Neural cell (in vitro differentiated cells): ENCODE results near the gene GPC5.

ENCODE experiments used
- CTCF ChIP-seq: fragments of 450-650 bp; IDR thresholded peaks from 2 replicates; pipeline ENCODE4 v1.5.1; 2014; ENCODE audit warnings: antibody characterized with exemption, mild to moderate bottlenecking, moderate library complexity; ENCODE audit not compliant: poor library complexity, severe bottlenecking
- EZH2 ChIP-seq: fragments of 200-600, 300-800 bp; shearing (Covaris generic), sonication (generic); IDR thresholded peaks from 2 replicates; pipeline ENCODE4 v1.6.1; 2014; ENCODE audit warnings: antibody characterized with exemption, low read length, borderline replicate concordance, mild to moderate bottlenecking; ENCODE audit not compliant: insufficient read depth, poor library complexity, severe bottlenecking
- MXI1 ChIP-seq: fragments of 450-650 bp; conservative IDR thresholded peaks from 2 replicates; pipeline ENCODE4 v1.6.1; 2014; ENCODE audit warnings: antibody characterized with exemption, mild to moderate bottlenecking; ENCODE audit not compliant: poor library complexity, severe bottlenecking
- POLR2AphosphoS5 ChIP-seq: IDR thresholded peaks from 2 replicates; pipeline ENCODE4 v1.6.1; 2012
- RAD21 ChIP-seq: fragments of 450-650 bp; conservative IDR thresholded peaks from 2 replicates; pipeline ENCODE4 v1.6.1; 2014; ENCODE audit warnings: antibody characterized with exemption, mild to moderate bottlenecking, moderate library complexity
- REST ChIP-seq: IDR thresholded peaks from 2 replicates; pipeline ENCODE4 v1.6.1; 2012; ENCODE audit warnings: borderline replicate concordance
- TAF1 ChIP-seq: IDR thresholded peaks from 2 replicates; pipeline ENCODE4 v1.6.1; 2012; ENCODE audit warnings: low read depth

GRCh38 chr13:92716749-92717148, 1318.3 kb downstream of the GPC5 start:
- TF ChIP-seq POLR2AphosphoS5 (no peak), EZH2 (no peak), RAD21 (no peak), CTCF (no peak), REST (no peak), TAF1 (no peak), MXI1 (no peak)
